ENCODE data around the gene SLC26A4. TPM values are rescaled to one million over a fixed set of nuclear protein-coding genes. Genes with fewer than 3 reads are reported as not detected.

SLC26A4 gene
- total and polyA plus RNA-seq, 4 donors: 0.28 to 8.7 (median 3.7) TPM

- DNase-seq (no peak), ATAC-seq (ENCODE audit: insufficient read depth, low FRiP score) (no peak)
- H3K36me3 ChIP-seq (ENCODE audit: control insufficient read depth in 4 of 4, insufficient read depth in 4 of 4, low read length in 4 of 4): no peaks in the 10 kb centered on the region
- H3K9ac ChIP-seq (ENCODE audit: insufficient read depth in 1 of 2, low read length in 2 of 2): no peak overlapping the region
- H3K4me3 ChIP-seq: no peak overlapping the region
- peaks cover 0 to 26% (median 19%) of the 10 kb centered on the region in 3 donors for H3K27me3 ChIP-seq (ENCODE audit: control insufficient read depth in 3 of 3, insufficient read depth in 3 of 3, low read length in 2 of 3)
- H3K4me1 ChIP-seq (ENCODE audit: control insufficient read depth in 5 of 5, insufficient read depth in 5 of 5, low read length in 5 of 5): peaks cover 0 to 18% (median 3%) of the 10 kb centered on the region in 5 donors
- TF ChIP-seq CTCF (IDR thresholded peaks at IDR 0.05; ENCODE audit: control extremely low read depth, extremely low read depth): no peak
- WGBS, 2 donors: 84 to 97% methylated on average over 1 of the region's 1 CpG
- no peak overlapping the region for H3K27ac ChIP-seq (ENCODE audit: low read depth in 1 of 2, low read length in 1 of 2)
- peaks cover 0 to 2% (median 0%) of the 10 kb centered on the region in 4 donors for H3K9me3 ChIP-seq (ENCODE audit: control insufficient read depth in 4 of 4, insufficient read depth in 3 of 4, low read length in 3 of 4)
Measured at GRCh38 chr7:107641676-107642075, 19.0 kb upstream of the SLC26A4 start.

- no peaks in the 10 kb centered on the region for H3K36me3 ChIP-seq (ENCODE audit: control insufficient read depth in 4 of 4, insufficient read depth in 4 of 4, low read length in 4 of 4)
- H3K27me3 ChIP-seq (ENCODE audit: control insufficient read depth in 3 of 3, insufficient read depth in 3 of 3, low read length in 2 of 3): peaks cover 0 to 26% (median 19%) of the 10 kb centered on the region in 3 donors
- H3K4me3 ChIP-seq: no peak overlapping the region
- DNase-seq (no peak), ATAC-seq (ENCODE audit: insufficient read depth, low FRiP score) (no peak)
- H3K27ac ChIP-seq (ENCODE audit: low read depth in 1 of 2, low read length in 1 of 2): no peak overlapping the region
- 75 to 81% methylated on average over 4 of the region's 4 CpGs for WGBS, 2 donors
- no peak for TF ChIP-seq CTCF (IDR thresholded peaks at IDR 0.05; ENCODE audit: control extremely low read depth, extremely low read depth)
- no peak overlapping the region for H3K9ac ChIP-seq (ENCODE audit: insufficient read depth in 1 of 2, low read length in 2 of 2)
- peaks cover 0 to 2% (median 0%) of the 10 kb centered on the region in 4 donors for H3K9me3 ChIP-seq (ENCODE audit: control insufficient read depth in 4 of 4, insufficient read depth in 3 of 4, low read length in 3 of 4)
- peaks cover 0 to 18% (median 3%) of the 10 kb centered on the region in 5 donors for H3K4me1 ChIP-seq (ENCODE audit: control insufficient read depth in 5 of 5, insufficient read depth in 5 of 5, low read length in 5 of 5)
Measured at GRCh38 chr7:107642501-107642900, 18.1 kb upstream of the SLC26A4 start.

- TF ChIP-seq CTCF (IDR thresholded peaks at IDR 0.05; ENCODE audit: control extremely low read depth, extremely low read depth): no peak
- Histone ChIP-seq H3K9ac (ENCODE audit: insufficient read depth in 1 of 2, low read length in 2 of 2) (no peak overlapping the region), H3K27me3 (ENCODE audit: control insufficient read depth in 3 of 3, insufficient read depth in 3 of 3, low read length in 2 of 3) (peaks cover 0 to 26% (median 19%) of the 10 kb centered on the region in 3 donors), H3K36me3 (ENCODE audit: control insufficient read depth in 4 of 4, insufficient read depth in 4 of 4, low read length in 4 of 4) (no peaks in the 10 kb centered on the region), H3K27ac (ENCODE audit: low read depth in 1 of 2, low read length in 1 of 2) (no peak overlapping the region), H3K4me1 (ENCODE audit: control insufficient read depth in 5 of 5, insufficient read depth in 5 of 5, low read length in 5 of 5) (peaks cover 0 to 18% (median 3%) of the 10 kb centered on the region in 5 donors), H3K9me3 (ENCODE audit: control insufficient read depth in 4 of 4, insufficient read depth in 3 of 4, low read length in 3 of 4) (peaks cover 0 to 2% (median 0%) of the 10 kb centered on the region in 4 donors), H3K4me3 (no peak overlapping the region)
- ATAC-seq (ENCODE audit: insufficient read depth, low FRiP score) (no peak), DNase-seq (no peak)
- WGBS, 2 donors: 77 to 96% methylated on average over 1 of the region's 1 CpG
Measured at GRCh38 chr7:107643407-107643806, 17.2 kb upstream of the SLC26A4 start.

GRCh38 chr7:107643938-107644308 is 16.7 kb upstream of the SLC26A4 start:
- no peak for TF ChIP-seq CTCF (IDR thresholded peaks at IDR 0.05; ENCODE audit: control extremely low read depth, extremely low read depth)
- no peak overlapping the region for H3K27ac ChIP-seq (ENCODE audit: low read depth in 1 of 2, low read length in 1 of 2)
- H3K36me3 ChIP-seq (ENCODE audit: control insufficient read depth in 4 of 4, insufficient read depth in 4 of 4, low read length in 4 of 4): no peaks in the 10 kb centered on the region
- peaks cover 0 to 18% (median 3%) of the 10 kb centered on the region in 5 donors for H3K4me1 ChIP-seq (ENCODE audit: control insufficient read depth in 5 of 5, insufficient read depth in 5 of 5, low read length in 5 of 5)
- H3K9ac ChIP-seq (ENCODE audit: insufficient read depth in 1 of 2, low read length in 2 of 2): no peak overlapping the region
- WGBS, 2 donors: 69 to 89% methylated on average over 1 of the region's 1 CpG
- H3K27me3 ChIP-seq (ENCODE audit: control insufficient read depth in 3 of 3, insufficient read depth in 3 of 3, low read length in 2 of 3): peaks cover 0 to 26% (median 19%) of the 10 kb centered on the region in 3 donors
- peaks cover 0 to 2% (median 0%) of the 10 kb centered on the region in 4 donors for H3K9me3 ChIP-seq (ENCODE audit: control insufficient read depth in 4 of 4, insufficient read depth in 3 of 4, low read length in 3 of 4)
- H3K4me3 ChIP-seq: no peak overlapping the region
- no peak for ATAC-seq (ENCODE audit: insufficient read depth, low FRiP score)
- DNase-seq: no peak
